Glutamatergic neuron (in vitro differentiated cells): ENCODE data around the gene L1CAM. TPM values are rescaled to one million over a fixed set of nuclear protein-coding genes. Genes with fewer than 3 reads are reported as not detected.

Experiments used
- DNase-seq: peaks from one replicate; pipeline ENCODE4 v3.0.0; 2022
- H3K27ac Mint-ChIP-seq: one replicate; pipeline ENCODE4 v1.8.0; 2020; ENCODE audit warnings: mild to moderate bottlenecking, mixed read lengths, inconsistent platforms; ENCODE audit not compliant: unreplicated experiment
- H3K27me3 Mint-ChIP-seq: one replicate; pipeline ENCODE4 v1.8.0; 2020; ENCODE audit warnings: mild to moderate bottlenecking, moderate library complexity, mixed read lengths, inconsistent platforms; ENCODE audit not compliant: unreplicated experiment
- H3K36me3 Mint-ChIP-seq: one replicate; pipeline ENCODE4 v1.8.0; 2020; ENCODE audit warnings: mild to moderate bottlenecking, mixed read lengths, inconsistent platforms; ENCODE audit not compliant: unreplicated experiment
- H3K4me1 Mint-ChIP-seq: one replicate; pipeline ENCODE4 v1.8.0; 2020; ENCODE audit warnings: mild to moderate bottlenecking, low read depth, mixed read lengths, inconsistent platforms; ENCODE audit not compliant: unreplicated experiment
- H3K4me3 Mint-ChIP-seq: one replicate; pipeline ENCODE4 v1.8.0; 2020; ENCODE audit warnings: mild to moderate bottlenecking, mixed read lengths, inconsistent platforms; ENCODE audit not compliant: unreplicated experiment
- H3K9me3 Mint-ChIP-seq: one replicate; pipeline ENCODE4 v1.8.0; 2020; ENCODE audit warnings: mild to moderate bottlenecking, moderate library complexity, mixed read lengths, inconsistent platforms; ENCODE audit not compliant: unreplicated experiment
- CTCF ChIP-seq: fragments of 200-600 bp; sonication (generic); IDR thresholded peaks from one replicate; pipeline ENCODE4 v1.5.0; 2021; ENCODE audit not compliant: partially characterized antibody, unreplicated experiment
- long read RNA-seq: library from polyadenylated mRNA; unstranded; transcript quantifications from one replicate; pipeline ENCODE4 v2.0.0, GENCODE V29; 2020; ENCODE audit not compliant: unreplicated experiment
- total RNA-seq: library from RNA; stranded (reverse); fragmentation: NEBNext Ultra II Directional; extraction: Animal tissue kit (Norgen Biotek cat#: 25700); gene quantifications from one replicate; pipeline ENCODE4 v1.2.1, GENCODE V29; 2021; ENCODE audit not compliant: unreplicated experiment

The L1CAM gene
- 925 TPM for total RNA-seq
- long read RNA-seq, partial matches to known transcripts = 0 of 11 reads
- long read RNA-seq, other reads (novel, unspliced or antisense) = 11 of 11 reads

DNA sequence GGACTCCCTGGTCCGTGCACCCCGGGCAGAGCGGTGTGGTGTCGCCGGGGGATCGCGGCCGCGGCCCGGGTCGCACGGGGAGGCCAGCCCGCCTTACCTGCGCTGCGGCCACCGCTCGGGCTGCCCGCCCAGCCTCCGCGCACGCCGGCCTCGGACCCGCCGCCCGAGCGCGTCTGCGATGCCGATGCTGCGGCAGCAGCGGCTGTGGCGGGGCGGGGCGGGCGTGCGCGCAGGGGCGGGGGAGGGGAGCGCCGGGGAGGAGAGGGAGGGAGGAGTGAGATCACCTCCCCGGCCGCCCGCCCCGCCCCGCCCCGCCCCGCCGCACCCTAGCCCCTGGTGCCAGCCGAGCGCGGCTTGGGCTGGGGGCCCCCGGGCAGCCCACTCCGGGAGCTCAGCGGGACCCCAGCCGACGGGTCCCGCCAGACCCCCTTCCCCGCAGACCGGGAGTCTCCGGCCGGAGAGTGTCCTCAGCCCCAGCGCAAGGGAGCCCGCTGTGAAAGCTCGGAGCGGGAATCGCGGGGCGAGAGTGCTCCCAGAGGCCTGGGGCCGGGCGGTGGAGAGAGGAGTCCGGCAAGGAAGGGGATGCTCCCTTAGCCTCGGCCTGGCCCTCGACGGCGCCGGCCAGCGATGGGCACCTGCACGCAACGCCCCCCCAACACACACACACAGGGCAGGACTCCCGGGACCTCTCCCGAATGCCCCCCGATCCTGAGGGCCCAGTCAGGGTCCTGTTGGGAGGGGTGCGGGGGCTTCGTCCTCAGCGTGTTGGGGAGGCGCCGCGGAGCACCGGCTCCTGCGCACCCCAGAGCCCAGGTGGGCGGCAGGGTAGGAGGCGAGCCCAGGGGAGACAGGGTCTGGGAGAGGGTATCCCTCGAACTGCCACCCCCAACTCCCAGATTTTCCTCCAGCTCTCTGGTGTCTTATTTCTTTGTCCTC lies at the start of gene L1CAM:
Gene L1CAM, minus strand, starts transcription at position 206 of the 936 bp plus-strand sequence. CDS start 10,337 bp downstream, outside the sequence.
- H3K27me3 Mint-ChIP-seq = peaks cover 5% of the 10 kb centered on the region
- peak within 1 kb of the TSS; percentile 90 for H3K4me3 Mint-ChIP-seq
- peak; percentile 66 for DNase-seq
- peaks cover 9% of the 10 kb centered on the region for H3K9me3 Mint-ChIP-seq
- peak within 1 kb of the TSS; percentile 88 for H3K27ac Mint-ChIP-seq
- TF ChIP-seq CTCF = no peak
- H3K36me3 Mint-ChIP-seq = no peaks in the 10 kb centered on the region
- peaks cover 1% of the 10 kb centered on the region for H3K4me1 Mint-ChIP-seq

DNA sequence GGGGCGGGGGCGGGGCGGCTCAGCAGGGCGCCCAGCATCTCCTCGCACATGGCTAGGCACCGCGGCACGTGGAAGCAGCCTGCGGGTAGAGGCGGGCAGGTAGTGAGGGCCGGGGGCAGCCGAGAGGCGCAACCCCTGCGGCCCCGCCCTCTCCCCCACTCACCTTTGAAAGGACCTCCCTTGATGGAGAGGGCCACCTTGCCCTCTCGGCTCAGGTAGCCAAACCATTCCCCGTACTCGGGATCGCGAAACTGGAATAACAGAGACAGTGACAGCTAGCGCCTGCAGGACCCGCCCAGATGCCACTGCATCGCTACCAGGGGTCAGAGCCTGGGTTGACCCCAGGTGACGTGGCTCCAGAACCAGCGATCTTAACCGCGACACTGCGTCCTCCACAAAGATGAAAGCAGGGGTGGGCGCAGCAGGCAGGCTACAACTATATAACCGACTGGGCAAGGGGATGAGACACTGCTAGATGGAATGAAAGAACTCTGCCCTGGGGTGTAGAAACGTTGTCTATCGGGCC lies 49.4 kb upstream of the L1CAM start:
- H3K36me3 Mint-ChIP-seq = no peaks in the 10 kb centered on the region
- H3K9me3 Mint-ChIP-seq = peaks cover 1% of the 10 kb centered on the region
- no peak for DNase-seq
- no peaks in the 10 kb centered on the region for H3K4me1 Mint-ChIP-seq
- no peak overlapping the region for H3K27ac Mint-ChIP-seq
- H3K4me3 Mint-ChIP-seq = peak overlapping the region; percentile 78
- peaks cover 2% of the 10 kb centered on the region for H3K27me3 Mint-ChIP-seq
- TF ChIP-seq CTCF = no peak

- H3K4me3 Mint-ChIP-seq = peak within 1 kb of the TSS; percentile 84
- TF ChIP-seq CTCF = no peak
- no peaks in the 10 kb centered on the region for H3K36me3 Mint-ChIP-seq
- DNase-seq = peak; percentile 73
- H3K27me3 Mint-ChIP-seq = peaks cover 2% of the 10 kb centered on the region
- no peaks in the 10 kb centered on the region for H3K4me1 Mint-ChIP-seq
- peak within 1 kb of the TSS; percentile 48 for H3K27ac Mint-ChIP-seq
- peaks cover 1% of the 10 kb centered on the region for H3K9me3 Mint-ChIP-seq
Measured at GRCh38 chrX:153934762-153935325, 48.9 kb upstream of the L1CAM start, which contains the start of gene NAA10. Gene NAA10, minus strand, starts transcription at chrX:153935037. Its CDS starts 133 bp downstream, at chrX:153934904.

- Mint-ChIP-seq H3K27me3 (peaks cover 2% of the 10 kb centered on the region), H3K4me3 (peak overlapping the region; percentile 84), H3K36me3 (no peaks in the 10 kb centered on the region), H3K27ac (peak overlapping the region; percentile 48), H3K4me1 (no peaks in the 10 kb centered on the region), H3K9me3 (peaks cover 1% of the 10 kb centered on the region)
- no peak for DNase-seq
- TF ChIP-seq CTCF = no peak
Measured at GRCh38 chrX:153934148-153934761, 48.3 kb upstream of the L1CAM start.
